ENCODE data around the gene YPEL3. TPM values are rescaled to one million over a fixed set of nuclear protein-coding genes. Genes with fewer than 3 reads are reported as not detected.

The YPEL3 gene
- total and polyA plus RNA-seq, 2 of the 8 experiments (the other 6 are each of a cell fraction or from before 2014, with no cell fraction given): 40.3 to 53.3 TPM

GRCh38 chr16:30121741-30122571 is 25.9 kb upstream of the YPEL3 start (continued):
- no peak for TF ChIP-seq CREB1 (IDR thresholded peaks at IDR 0.05)
- no peak for TF ChIP-seq TAF7 (optimal IDR thresholded peaks at IDR 0.05; ENCODE audit: borderline replicate concordance, low read depth, low read length)
- no peak for TF ChIP-seq POLR2AphosphoS5 (IDR thresholded peaks at IDR 0.05; ENCODE audit: low read depth, low read length)
